Thoracic aorta (tissue), 2 donors: ENCODE results near the gene CCDC88C. TPM values are rescaled to one million over a fixed set of nuclear protein-coding genes. Genes with fewer than 3 reads are reported as not detected.
A peak's percentile ranks its signal among the peaks of the same experiment; 100 is the strongest.

Experiments used
- ATAC-seq: fragments of 150-250 bp; one replicate; pipeline ENCODE4 v1.8.0; 2017; ENCODE audit warnings: low read depth; ENCODE audit not compliant: insufficient number of reproducible peaks, low FRiP score
- DNase-seq: peaks from one replicate; pipeline ENCODE4 v3.0.0-alpha.2; 2020; ENCODE audit warnings: low spot score
- H3K27ac ChIP-seq, 2 donors: fragments of 200-600 bp; sonication (generic); 1 replicate in 1 of 2; 2 replicates in 1 of 2; pipeline ENCODE4 v1.5.1; 2016; ENCODE audit warnings: mild to moderate bottlenecking in 2 of 2, moderate library complexity in 2 of 2
- H3K27me3 ChIP-seq: fragments of 200-600 bp; sonication (generic); replicated peaks from 2 replicates; pipeline ENCODE4 v1.6.0; 2016; ENCODE audit warnings: mild to moderate bottlenecking; ENCODE audit not compliant: insufficient read depth
- H3K36me3 ChIP-seq: fragments of 200-600 bp; sonication (generic); one replicate; pipeline ENCODE4 v1.5.1; 2016
- H3K4me1 ChIP-seq, 2 donors: fragments of 200-600 bp; sonication (generic); 1 replicate in 1 of 2; 2 replicates in 1 of 2; pipeline versions ENCODE4 v1.5.1 to v1.6.0; 2016; ENCODE audit warnings: low read depth in 2 of 2, mild to moderate bottlenecking in 1 of 2; ENCODE audit not compliant: control insufficient read depth in 1 of 2
- H3K4me3 ChIP-seq: fragments of 200-600 bp; sonication (generic); 2 replicates; pipeline ENCODE4 v1.5.1; 2016; ENCODE audit warnings: mild to moderate bottlenecking
- H3K9me3 ChIP-seq: fragments of 200-600 bp; sonication (generic); 2 replicates; pipeline ENCODE4 v1.5.1; 2016
- total RNA-seq, 2 donors: library from RNA; depleted of rRNA; stranded (reverse); fragments of >200 nt; gene quantifications; one replicate each; pipeline versions ENCODE4 v1.1.0 to v1.2.3, GENCODE V29; 2016
- TF ChIP-seq, protein P1 (sequence below): fragments of 200-600 bp; sonication (generic); IDR thresholded peaks from one replicate; pipeline ENCODE4 v1.5.1; 2019; ENCODE audit warnings: antibody characterized with exemption

Gene CCDC88C
- total RNA-seq, 2 donors from 2014 or later = 3.7 to 11.5 TPM

DNA sequence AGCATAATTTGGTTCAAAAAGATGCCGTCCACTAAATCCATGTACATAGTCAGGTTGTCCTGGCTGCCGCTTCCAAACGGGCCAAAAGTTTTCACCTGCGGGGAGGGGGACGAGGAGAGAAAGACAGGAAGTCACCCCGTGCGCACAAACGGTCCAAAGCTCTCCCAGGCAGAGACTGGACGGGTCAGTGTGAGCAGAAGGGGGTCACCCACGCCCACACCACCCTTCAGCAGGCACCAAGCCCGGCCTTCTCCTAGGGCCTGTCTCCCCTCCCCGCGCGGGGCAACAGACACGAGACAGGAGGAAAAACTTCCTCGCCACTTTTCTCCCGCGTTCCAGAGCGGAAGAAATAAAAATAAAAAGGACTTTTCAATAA, 888 bp downstream of the CCDC88C start:
- Histone ChIP-seq H3K27ac (no peak overlapping the region), H3K36me3 (no peaks in the 10 kb centered on the region), H3K9me3 (no peaks in the 10 kb centered on the region), H3K4me3 (peak overlapping the region; percentile 67), H3K27me3 (no peaks in the 10 kb centered on the region), H3K4me1 (peaks cover 6 to 14% of the 10 kb centered on the region in 2 donors)
- DNase-seq = no peak
- no peak for ATAC-seq
- TF ChIP-seq, protein P1, sequence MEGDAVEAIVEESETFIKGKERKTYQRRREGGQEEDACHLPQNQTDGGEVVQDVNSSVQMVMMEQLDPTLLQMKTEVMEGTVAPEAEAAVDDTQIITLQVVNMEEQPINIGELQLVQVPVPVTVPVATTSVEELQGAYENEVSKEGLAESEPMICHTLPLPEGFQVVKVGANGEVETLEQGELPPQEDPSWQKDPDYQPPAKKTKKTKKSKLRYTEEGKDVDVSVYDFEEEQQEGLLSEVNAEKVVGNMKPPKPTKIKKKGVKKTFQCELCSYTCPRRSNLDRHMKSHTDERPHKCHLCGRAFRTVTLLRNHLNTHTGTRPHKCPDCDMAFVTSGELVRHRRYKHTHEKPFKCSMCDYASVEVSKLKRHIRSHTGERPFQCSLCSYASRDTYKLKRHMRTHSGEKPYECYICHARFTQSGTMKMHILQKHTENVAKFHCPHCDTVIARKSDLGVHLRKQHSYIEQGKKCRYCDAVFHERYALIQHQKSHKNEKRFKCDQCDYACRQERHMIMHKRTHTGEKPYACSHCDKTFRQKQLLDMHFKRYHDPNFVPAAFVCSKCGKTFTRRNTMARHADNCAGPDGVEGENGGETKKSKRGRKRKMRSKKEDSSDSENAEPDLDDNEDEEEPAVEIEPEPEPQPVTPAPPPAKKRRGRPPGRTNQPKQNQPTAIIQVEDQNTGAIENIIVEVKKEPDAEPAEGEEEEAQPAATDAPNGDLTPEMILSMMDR = no peak

DNA sequence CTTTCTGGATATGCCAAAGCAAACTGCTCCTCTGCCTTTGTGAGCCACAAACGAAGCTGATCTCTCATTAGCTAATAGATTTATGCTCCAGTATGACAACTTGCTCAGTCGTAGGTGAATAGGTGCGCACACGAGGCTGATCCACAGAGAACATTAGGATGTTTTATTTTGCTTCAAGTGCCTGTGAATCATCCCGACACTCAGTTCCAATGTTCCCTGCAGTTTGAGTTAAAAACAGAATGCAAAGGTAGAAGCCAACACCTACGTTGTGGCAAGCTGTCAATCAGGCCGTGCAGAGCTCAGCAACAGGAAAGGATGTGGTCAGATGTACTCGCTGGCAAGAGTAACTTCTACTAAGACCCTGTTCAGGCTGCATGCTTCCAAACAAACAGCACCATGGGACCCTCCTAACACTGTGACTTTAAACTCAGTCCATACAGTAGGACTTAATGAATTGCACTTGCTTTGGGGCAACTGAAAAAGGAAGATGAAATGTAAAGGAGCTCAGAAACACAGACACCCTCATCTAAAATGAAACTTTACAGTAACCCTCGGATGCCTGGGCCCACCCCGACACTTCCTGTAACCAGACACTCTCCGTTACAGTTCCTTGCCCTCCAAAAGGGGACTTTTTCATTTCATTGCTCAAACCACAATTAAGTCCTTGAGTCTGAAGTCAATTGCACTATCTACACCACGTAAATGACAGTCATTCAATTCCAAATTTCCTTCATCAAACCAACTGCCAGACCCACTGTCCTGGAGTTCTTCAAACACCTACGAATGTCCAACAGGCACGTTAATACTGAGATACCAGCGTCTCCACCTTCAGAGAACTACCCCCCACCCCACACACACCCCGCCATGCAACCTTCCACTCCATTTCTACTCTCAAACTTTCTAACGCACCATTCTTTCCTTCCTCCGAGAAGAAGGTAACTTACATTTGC, 1.6 kb downstream of the CCDC88C start:
- Histone ChIP-seq H3K27ac (no peak overlapping the region), H3K27me3 (no peaks in the 10 kb centered on the region), H3K4me1 (peaks cover 6 to 14% of the 10 kb centered on the region in 2 donors), H3K4me3 (peak overlapping the region; percentile 67), H3K36me3 (no peaks in the 10 kb centered on the region), H3K9me3 (no peaks in the 10 kb centered on the region)
- ATAC-seq (no peak), DNase-seq (no peak)
- TF ChIP-seq, protein P1 = no peak

DNA sequence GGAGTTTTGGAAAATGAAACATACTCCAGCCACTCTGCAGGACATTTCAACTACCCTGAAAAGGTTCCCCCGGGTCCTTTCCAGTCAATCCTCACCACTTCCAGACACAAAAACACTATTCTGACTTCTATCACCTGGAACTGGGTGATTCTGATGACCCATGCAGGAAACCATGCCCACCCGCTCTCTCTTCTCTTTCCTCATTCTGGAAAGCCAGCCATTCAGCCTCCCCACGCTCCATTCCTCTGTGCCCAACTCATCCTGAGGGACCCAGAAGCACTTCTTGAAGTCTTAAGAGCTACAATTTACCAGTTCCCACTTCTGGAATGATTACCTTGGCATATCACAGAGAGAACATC, 3.2 kb downstream of the CCDC88C start:
- Histone ChIP-seq H3K4me1 (peaks cover 6 to 14% of the 10 kb centered on the region in 2 donors), H3K4me3 (no peak overlapping the region), H3K27me3 (no peaks in the 10 kb centered on the region), H3K27ac (no peak overlapping the region), H3K9me3 (no peaks in the 10 kb centered on the region), H3K36me3 (no peaks in the 10 kb centered on the region)
- TF ChIP-seq, protein P1 = no peak
- ATAC-seq = no peak
- DNase-seq = no peak

DNA sequence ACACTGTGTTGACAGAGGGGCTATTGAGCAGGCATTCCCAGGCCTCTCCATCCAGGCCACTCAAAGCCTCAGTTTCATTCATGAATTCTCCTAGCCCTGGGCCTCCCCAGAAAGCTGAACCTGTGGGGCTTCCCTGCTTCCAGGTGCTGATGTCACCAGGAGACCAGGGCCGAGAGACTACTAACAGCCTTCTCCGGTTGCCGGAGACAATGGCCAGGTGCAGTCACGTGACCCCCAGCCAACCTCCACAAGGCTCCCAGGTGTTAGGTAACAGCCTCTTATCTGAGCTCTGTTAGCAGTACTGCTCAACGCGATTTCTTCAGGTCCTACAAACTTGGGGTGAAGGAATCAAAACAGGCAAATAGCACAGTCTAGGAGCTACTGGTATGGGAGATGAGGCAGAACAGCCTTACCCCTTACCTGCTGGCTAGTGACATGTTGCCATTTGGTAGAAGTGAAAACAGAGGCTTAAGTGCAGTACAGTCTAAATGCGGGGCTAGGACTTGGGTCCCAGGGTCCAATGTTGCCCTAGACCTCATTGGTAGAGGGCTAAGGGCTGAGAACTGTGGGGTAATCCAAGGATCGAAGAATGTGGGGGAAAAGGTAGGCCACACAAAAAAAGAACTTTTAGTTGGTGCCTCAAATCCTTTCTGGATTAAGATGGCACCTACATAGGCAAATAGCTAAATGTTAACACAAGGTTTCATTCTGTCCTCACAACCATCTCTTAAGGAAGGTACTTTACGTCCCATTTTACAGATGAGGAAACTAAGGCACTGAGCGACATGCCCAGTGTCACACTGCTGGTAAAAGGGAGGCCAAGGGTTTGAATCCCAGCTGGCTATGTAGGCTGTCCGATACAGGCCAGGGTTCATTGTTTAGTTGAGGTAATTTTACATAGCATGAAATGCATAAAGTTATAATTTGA, 3.8 kb downstream of the CCDC88C start:
- TF ChIP-seq, protein P1 = no peak
- Histone ChIP-seq H3K27me3 (no peaks in the 10 kb centered on the region), H3K4me1 (peaks cover 6 to 14% of the 10 kb centered on the region in 2 donors), H3K27ac (no peak overlapping the region), H3K9me3 (no peaks in the 10 kb centered on the region), H3K36me3 (no peaks in the 10 kb centered on the region), H3K4me3 (no peak overlapping the region)
- no peak for DNase-seq
- ATAC-seq = no peak

DNA sequence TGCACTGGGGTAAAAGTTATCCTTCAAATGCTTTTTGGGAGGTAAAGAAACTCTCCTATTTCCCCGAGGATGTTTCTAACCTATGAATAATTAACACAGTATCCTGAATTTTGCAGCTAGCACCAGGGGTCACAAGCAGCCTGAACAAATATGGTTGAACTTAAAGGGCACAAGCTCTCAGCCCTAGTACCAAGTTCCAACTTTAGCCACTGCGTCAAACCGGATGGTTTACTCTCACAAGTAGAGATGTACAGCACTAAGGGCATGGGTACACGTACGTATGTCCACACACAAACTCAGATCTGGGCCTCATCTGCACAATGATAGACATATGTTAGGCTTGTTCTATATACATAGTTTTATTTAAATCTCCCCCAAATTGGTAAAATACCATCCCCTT, 4.7 kb downstream of the CCDC88C start:
- no peaks in the 10 kb centered on the region for H3K9me3 ChIP-seq
- no peak for DNase-seq
- H3K27ac ChIP-seq = no peak overlapping the region
- no peak overlapping the region for H3K4me3 ChIP-seq
- H3K36me3 ChIP-seq = no peaks in the 10 kb centered on the region
- H3K4me1 ChIP-seq = peaks cover 0 to 6% of the 10 kb centered on the region in 2 donors
- H3K27me3 ChIP-seq = no peaks in the 10 kb centered on the region
- TF ChIP-seq, protein P1 = no peak
- ATAC-seq = no peak
